OCI-LY1 (cell line): Measurements from ENCODE around the gene INPP5A.

Experiments used
- H2AFZ ChIP-seq: fragments of 200-600 bp; sonication (generic), shearing (Covaris generic); 2 replicates; pipeline ENCODE4 v1.6.0; 2014; ENCODE audit warnings: antibody characterized with exemption, mild to moderate bottlenecking, low read length
- H3F3A ChIP-seq: fragments of 200-600 bp; sonication (generic), shearing (Covaris generic); 2 replicates; pipeline ENCODE4 v1.6.0; 2014; ENCODE audit warnings: mild to moderate bottlenecking, antibody characterized with exemption, low read length, moderate library complexity; ENCODE audit not compliant: insufficient read depth
- H3K27ac ChIP-seq: fragments of 200-600 bp; sonication (generic); 2 replicates; pipeline ENCODE4 v1.5.1; 2014; ENCODE audit warnings: low read length, mixed run types, mild to moderate bottlenecking, low read depth; ENCODE audit not compliant: poor library complexity, severe bottlenecking
- H3K27me3 ChIP-seq: fragments of 200-600 bp; sonication (generic); 2 replicates; pipeline ENCODE4 v1.6.0; 2014; ENCODE audit warnings: antibody characterized with exemption, mild to moderate bottlenecking, low read length, moderate library complexity; ENCODE audit not compliant: insufficient read depth
- H3K36me3 ChIP-seq: fragments of 200-600 bp; sonication (generic); 2 replicates; pipeline ENCODE4 v1.6.1; 2014; ENCODE audit warnings: mild to moderate bottlenecking, antibody characterized with exemption, low read length, moderate library complexity, mixed read lengths; ENCODE audit not compliant: insufficient read depth
- H3K4me1 ChIP-seq: fragments of 200-600 bp; sonication (generic); 2 replicates; pipeline ENCODE4 v1.5.1; 2014; ENCODE audit warnings: mild to moderate bottlenecking, low read length, moderate library complexity; ENCODE audit not compliant: insufficient read depth, severe bottlenecking
- H3K4me2 ChIP-seq: fragments of 200-600 bp; sonication (generic), shearing (Covaris generic); 2 replicates; pipeline ENCODE4 v1.6.1; 2014; ENCODE audit warnings: low read length
- H3K4me3 ChIP-seq: fragments of 200-600 bp; sonication (generic); 2 replicates; pipeline ENCODE4 v1.5.1; 2014; ENCODE audit warnings: low read length, low read depth, mild to moderate bottlenecking, mixed read lengths; ENCODE audit not compliant: poor library complexity, severe bottlenecking
- H3K79me2 ChIP-seq: fragments of 200-600 bp; shearing (Covaris generic); 2 replicates; pipeline ENCODE4 v1.6.1; 2016; ENCODE audit warnings: mixed run types, low read length, mixed read lengths; ENCODE audit not compliant: insufficient read depth
- H3K9ac ChIP-seq: fragments of 200-600 bp; sonication (generic), shearing (Covaris generic); 2 replicates; pipeline ENCODE4 v1.6.1; 2014; ENCODE audit warnings: mild to moderate bottlenecking, low read length, mixed read lengths
- H3K9me2 ChIP-seq: fragments of 200-600 bp; sonication (generic), shearing (Covaris generic); 2 replicates; pipeline ENCODE4 v1.6.1; 2014; ENCODE audit warnings: low read depth, mild to moderate bottlenecking, low read length, mixed read lengths
- H3K9me3 ChIP-seq: fragments of 200-600 bp; shearing (Covaris generic); 2 replicates; pipeline ENCODE4 v1.6.1; 2014; ENCODE audit warnings: low read length, mixed read lengths
- H4K20me1 ChIP-seq: fragments of 200-600 bp; sonication (generic), shearing (Covaris generic); 2 replicates; pipeline ENCODE4 v1.6.0; 2016; ENCODE audit warnings: mild to moderate bottlenecking, low read length; ENCODE audit not compliant: insufficient read depth
- CTCF ChIP-seq: fragments of 200-600 bp; sonication (generic), shearing (Covaris generic); IDR thresholded peaks from 2 replicates; pipeline ENCODE4 v1.5.1; 2017; ENCODE audit warnings: mild to moderate bottlenecking, antibody characterized with exemption, low read length, moderate library complexity, mixed read lengths
- EZH2 ChIP-seq: fragments of 200-600 bp; sonication (generic), shearing (Covaris generic); IDR thresholded peaks from 2 replicates; pipeline ENCODE4 v1.8.0; 2017; ENCODE audit warnings: borderline replicate concordance, mixed run types, mild to moderate bottlenecking, antibody characterized with exemption, low read length, moderate library complexity, mixed read lengths

The INPP5A gene

GRCh38 chr10:132634241-132634946, 96.8 kb downstream of the INPP5A start:
- no peaks in the 10 kb centered on the region for H3K9me2 ChIP-seq
- no peaks in the 10 kb centered on the region for H3K4me1 ChIP-seq
- H3K4me3 ChIP-seq: no peak overlapping the region
- H2AFZ ChIP-seq: no peak overlapping the region
- H3K36me3 ChIP-seq: no peaks in the 10 kb centered on the region
- no peaks in the 10 kb centered on the region for H3K79me2 ChIP-seq
- no peak overlapping the region for H3K27ac ChIP-seq
- H3K9ac ChIP-seq: no peak overlapping the region
- H3K9me3 ChIP-seq: no peaks in the 10 kb centered on the region
- H3F3A ChIP-seq: no peaks in the 10 kb centered on the region
- H4K20me1 ChIP-seq: no peaks in the 10 kb centered on the region
- no peak overlapping the region for H3K4me2 ChIP-seq
- TF ChIP-seq CTCF (no peak), EZH2 (no peak)
- H3K27me3 ChIP-seq: no peaks in the 10 kb centered on the region

GRCh38 chr10:132634947-132635271, 97.3 kb downstream of the INPP5A start:
- no peak overlapping the region for H2AFZ ChIP-seq
- TF ChIP-seq CTCF (no peak), EZH2 (no peak)
- H3F3A ChIP-seq: no peaks in the 10 kb centered on the region
- no peaks in the 10 kb centered on the region for H3K27me3 ChIP-seq
- H3K9me3 ChIP-seq: no peaks in the 10 kb centered on the region
- H3K79me2 ChIP-seq: no peaks in the 10 kb centered on the region
- no peak overlapping the region for H3K4me2 ChIP-seq
- no peaks in the 10 kb centered on the region for H4K20me1 ChIP-seq
- H3K9me2 ChIP-seq: no peaks in the 10 kb centered on the region
- H3K27ac ChIP-seq: no peak overlapping the region
- H3K36me3 ChIP-seq: no peaks in the 10 kb centered on the region
- H3K4me1 ChIP-seq: no peaks in the 10 kb centered on the region
- no peak overlapping the region for H3K9ac ChIP-seq
- no peak overlapping the region for H3K4me3 ChIP-seq

- Histone ChIP-seq H3K9ac (no peak overlapping the region), H3K9me3 (no peaks in the 10 kb centered on the region), H3F3A (no peaks in the 10 kb centered on the region), H3K27me3 (no peaks in the 10 kb centered on the region), H3K4me3 (no peak overlapping the region), H4K20me1 (no peaks in the 10 kb centered on the region), H3K4me1 (no peaks in the 10 kb centered on the region), H3K27ac (no peak overlapping the region), H3K79me2 (no peaks in the 10 kb centered on the region), H3K36me3 (no peaks in the 10 kb centered on the region), H2AFZ (no peak overlapping the region), H3K9me2 (no peaks in the 10 kb centered on the region), H3K4me2 (no peak overlapping the region)
- TF ChIP-seq EZH2 (no peak), CTCF (no peak)
These were observed 98.8 kb downstream of the INPP5A start for GRCh38 chr10:132636358-132636757.
